ENCODE data around the gene NAA15. TPM values are rescaled to one million over a fixed set of nuclear protein-coding genes. Genes with fewer than 3 reads are reported as not detected.
A peak's percentile ranks its signal among the peaks of the same experiment; 100 is the strongest.

The NAA15 gene
- total RNA-seq, 3 donors from 2014 or later = 28.2 to 47.4 (median 33.2) TPM

- Histone ChIP-seq H3K4me1 (ENCODE audit: low read depth) (peaks cover 13% of the 10 kb centered on the region), H3K36me3 (ENCODE audit: low read depth) (no peaks in the 10 kb centered on the region), H3K9me3 (no peaks in the 10 kb centered on the region), H3K4me3 (no peak overlapping the region)
- no peak for ATAC-seq
- no peak for TF ChIP-seq CTCF (IDR thresholded peaks at IDR 0.05)
- intact Hi-C loops (cut with DNase I, micrococcal nuclease) = no loop called here
- no peak for DNase-seq
Measured at GRCh38 chr4:139275281-139275735, 26.0 kb upstream of the NAA15 start.

DNA sequence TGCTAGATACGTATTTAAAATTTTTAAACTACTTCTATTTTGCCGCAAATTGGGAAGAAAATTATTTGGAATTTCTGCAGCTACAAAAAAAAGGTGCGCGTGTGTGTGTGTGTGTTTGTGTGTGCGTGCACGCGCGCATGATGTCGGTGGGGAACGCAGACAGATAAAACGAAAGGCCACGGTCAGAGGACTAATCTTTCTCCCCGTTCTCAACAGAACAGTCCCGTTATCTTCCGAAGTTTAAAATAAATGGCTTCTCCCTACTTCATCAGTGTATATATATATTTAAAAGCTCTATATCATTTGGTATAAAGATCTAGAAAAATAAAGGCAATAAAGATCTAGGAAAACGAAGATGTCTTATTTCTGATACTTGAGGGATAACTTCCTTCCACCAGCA, 22.8 kb upstream of the NAA15 start:
- no peaks in the 10 kb centered on the region for H3K9me3 ChIP-seq
- DNase-seq (no peak), ATAC-seq (no peak)
- H3K4me3 ChIP-seq = no peak overlapping the region
- no peak for TF ChIP-seq CTCF (IDR thresholded peaks at IDR 0.05)
- peaks cover 13% of the 10 kb centered on the region for H3K4me1 ChIP-seq (ENCODE audit: low read depth)
- no peaks in the 10 kb centered on the region for H3K36me3 ChIP-seq (ENCODE audit: low read depth)
- intact Hi-C loops (cut with DNase I, micrococcal nuclease) = no loop called here

DNA sequence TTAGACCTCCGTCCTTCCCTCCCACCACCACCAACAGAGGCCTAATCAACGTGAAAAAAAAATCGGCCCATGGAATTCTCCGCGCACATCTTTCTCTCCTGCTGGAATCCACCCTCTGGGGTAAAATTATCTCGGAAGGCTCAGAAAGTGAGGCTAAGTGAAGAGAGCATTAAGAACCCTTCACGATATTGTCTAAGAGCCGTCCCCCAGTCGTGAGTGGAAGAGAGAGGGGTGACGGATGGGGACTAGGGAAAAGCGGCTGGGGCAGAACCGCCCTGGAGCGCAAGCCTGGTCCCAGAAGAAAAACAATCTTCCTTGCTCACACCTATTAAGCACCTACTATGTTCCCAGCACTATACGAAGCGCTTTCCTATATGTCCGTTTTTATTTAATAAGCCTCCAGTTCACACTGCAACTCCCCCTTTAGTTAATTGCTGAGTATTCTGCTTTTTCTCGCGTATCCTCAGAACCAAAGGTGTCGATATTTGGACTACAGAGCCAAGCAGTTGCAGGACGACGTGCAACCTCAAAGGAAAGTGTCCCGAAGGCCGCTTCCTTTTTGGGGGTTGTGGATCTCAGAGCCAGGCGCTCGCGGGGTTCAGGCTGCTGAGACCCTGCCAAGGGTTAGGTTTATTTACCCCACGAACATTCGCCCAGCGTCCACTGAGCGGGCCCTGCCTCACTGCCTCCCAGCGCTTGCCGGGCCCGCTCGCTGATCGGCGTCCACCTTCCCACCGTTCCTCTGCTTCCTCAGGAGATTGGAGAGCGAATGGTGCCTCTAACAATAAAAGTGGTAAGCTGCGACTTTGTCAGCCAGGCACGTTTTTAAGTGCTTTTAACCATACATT, 22.2 kb upstream of the NAA15 start:
- Histone ChIP-seq H3K9me3 (no peaks in the 10 kb centered on the region), H3K4me1 (ENCODE audit: low read depth) (peaks cover 13% of the 10 kb centered on the region), H3K36me3 (ENCODE audit: low read depth) (no peaks in the 10 kb centered on the region), H3K4me3 (no peak overlapping the region)
- no peak for TF ChIP-seq CTCF (IDR thresholded peaks at IDR 0.05)
- DNase-seq = no peak
- intact Hi-C loops (cut with DNase I, micrococcal nuclease) = no loop called here
- ATAC-seq = peak; percentile 27

- intact Hi-C loops (cut with DNase I, micrococcal nuclease) = no loop called here
- Histone ChIP-seq H3K4me1 (ENCODE audit: low read depth) (peaks cover 13% of the 10 kb centered on the region), H3K9me3 (no peaks in the 10 kb centered on the region), H3K36me3 (ENCODE audit: low read depth) (no peaks in the 10 kb centered on the region), H3K4me3 (no peak within 1 kb of the TSS)
- no peak for TF ChIP-seq CTCF (IDR thresholded peaks at IDR 0.05)
- ATAC-seq = peak; percentile 55
- DNase-seq = no peak
Measured at GRCh38 chr4:139279760-139280620, 21.3 kb upstream of the NAA15 start, which contains the start of gene MGARP. TSS of gene MGARP (minus strand) at chr4:139280225. CDS start at chr4:139280158, 67 bp downstream.

GRCh38 chr4:139282065-139282720, 19.1 kb upstream of the NAA15 start:
- Histone ChIP-seq H3K4me1 (ENCODE audit: low read depth) (peaks cover 13% of the 10 kb centered on the region), H3K4me3 (no peak overlapping the region), H3K9me3 (no peaks in the 10 kb centered on the region), H3K36me3 (ENCODE audit: low read depth) (no peaks in the 10 kb centered on the region)
- intact Hi-C loops (cut with DNase I, micrococcal nuclease) = no loop called here
- TF ChIP-seq CTCF (IDR thresholded peaks at IDR 0.05) = no peak
- DNase-seq (no peak), ATAC-seq (no peak)

Data from mucosa of descending colon (tissue), 3 donors.